ENCODE data around the gene CAB39L.

Gene CAB39L

DNA sequence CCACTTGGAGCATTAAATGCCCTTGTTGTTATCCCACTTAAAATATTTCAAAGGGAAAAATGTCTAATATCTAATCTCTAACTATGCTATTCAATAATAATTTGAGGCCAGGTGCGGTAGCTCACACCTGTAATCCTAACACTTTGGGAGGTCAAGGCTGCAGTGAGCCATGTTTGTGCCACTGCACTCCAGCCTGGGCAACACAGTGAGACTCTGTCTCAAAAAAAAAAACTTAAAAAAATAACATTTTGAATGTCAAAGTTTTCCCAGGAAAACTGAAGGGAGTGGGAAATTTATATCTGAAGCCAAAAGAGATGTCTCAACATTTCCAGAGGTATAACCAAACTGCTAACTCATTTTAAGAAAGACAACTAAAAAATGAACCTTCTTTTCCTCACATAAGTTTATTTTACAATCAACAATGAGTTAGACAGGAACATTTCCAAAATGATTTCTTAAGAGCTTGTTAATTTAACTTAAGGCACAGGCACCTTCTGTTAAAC lies 47.9 kb downstream of the CAB39L start:
- no peak for DNase-seq

DNA sequence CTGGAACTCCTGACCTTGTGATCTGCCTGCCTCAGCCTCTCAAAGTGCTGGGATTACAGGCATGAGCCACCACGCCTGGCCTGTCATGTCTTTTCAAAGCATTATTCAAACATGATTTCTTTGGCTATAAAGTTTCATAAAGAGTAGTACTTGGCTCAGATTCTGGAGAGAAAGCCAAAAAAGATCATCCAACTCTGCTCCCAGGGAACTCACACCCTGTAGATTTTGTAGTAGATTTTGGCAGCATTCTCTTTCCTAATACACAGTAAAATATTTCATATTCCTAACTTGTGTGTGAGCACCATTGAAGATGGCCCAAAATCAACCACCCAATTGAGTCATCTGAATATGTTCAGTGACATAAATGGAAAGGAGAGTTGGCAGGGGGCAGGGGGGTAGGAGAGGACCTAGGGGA lies 48.4 kb downstream of the CAB39L start:
- DNase-seq, result no peak

- DNase-seq, result no peak
Observed at GRCh38 chr13:49388091-49388635, 55.7 kb downstream of the CAB39L start.

GRCh38 chr13:49386664-49387063 lies 57.2 kb downstream of the CAB39L start:
- DNase-seq, result no peak

DNA sequence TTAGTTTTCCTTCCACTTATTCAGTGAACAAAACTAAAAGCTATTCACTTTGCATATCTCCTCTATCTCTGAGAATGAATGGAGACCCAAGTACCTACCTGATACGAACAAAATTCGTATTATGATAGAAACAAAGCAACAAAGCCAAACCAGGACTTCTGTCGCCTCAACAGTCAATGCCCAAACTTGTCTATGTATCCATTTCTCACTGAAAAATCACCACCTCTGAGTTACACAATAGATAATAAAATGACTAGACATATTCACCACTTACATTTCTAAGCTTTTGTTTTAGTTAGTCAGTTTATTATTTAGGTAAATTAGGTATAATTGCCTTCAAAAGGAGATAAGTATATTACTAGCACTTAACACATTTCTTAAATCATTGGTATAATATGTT lies 67.7 kb downstream of the CAB39L start:
- DNase-seq, result no peak

- DNase-seq, result no peak
Observed at GRCh38 chr13:49374585-49375290, 69.1 kb downstream of the CAB39L start.

GRCh38 chr13:49373716-49374115 lies 70.1 kb downstream of the CAB39L start:
- DNase-seq, result no peak

DNA sequence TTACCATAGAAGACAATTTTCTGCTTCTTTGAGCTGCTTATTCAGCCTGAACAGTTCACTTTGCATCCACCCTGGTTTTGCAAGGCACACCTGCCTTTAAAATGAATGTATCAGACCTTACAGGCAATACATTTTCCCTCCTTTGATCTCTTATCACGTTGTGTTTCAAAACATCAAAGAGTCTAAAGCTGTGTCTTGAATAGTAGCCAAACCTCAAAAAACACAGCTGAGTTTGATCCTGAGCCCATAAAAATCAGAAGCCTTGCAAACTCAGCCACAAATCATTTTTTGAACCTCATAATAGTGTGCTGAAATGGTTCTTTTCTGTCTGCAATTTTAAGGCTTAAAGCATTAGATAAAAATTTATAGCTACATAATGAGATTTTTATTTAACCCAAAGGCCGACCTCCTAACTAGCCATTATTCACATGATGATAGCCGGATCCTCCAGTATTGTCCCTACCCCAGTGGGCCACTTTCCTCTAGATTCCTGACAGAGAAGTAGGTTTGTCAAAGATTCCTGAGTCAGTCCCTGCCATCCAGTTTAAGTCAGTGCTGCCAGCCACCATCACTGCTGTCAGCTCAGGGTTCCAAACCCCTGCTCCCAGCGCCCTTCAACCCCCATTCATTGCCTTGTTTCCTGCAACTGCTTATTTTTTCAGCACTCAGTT lies 71.8 kb downstream of the CAB39L start:
- DNase-seq, result peak; percentile 69

DNA sequence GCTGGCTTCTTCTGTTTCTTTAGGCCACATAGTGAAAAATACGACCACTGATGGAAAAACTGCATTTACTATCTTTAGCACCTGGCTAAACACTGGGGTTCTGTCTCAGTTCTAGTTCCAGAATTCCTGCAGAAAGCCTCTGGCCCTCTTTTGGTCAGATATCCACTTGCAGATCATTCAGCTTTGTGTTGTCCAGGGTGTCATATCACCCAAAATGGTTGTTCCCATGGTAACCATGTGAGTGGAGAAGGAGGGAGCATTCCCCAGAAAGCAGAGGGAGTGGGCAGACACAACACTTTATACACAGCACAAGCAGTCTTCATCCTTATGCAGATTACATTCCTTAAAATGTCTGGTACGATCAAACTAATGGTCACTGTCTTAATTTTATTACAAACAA lies 73.5 kb downstream of the CAB39L start:
- DNase-seq, result no peak

DNA sequence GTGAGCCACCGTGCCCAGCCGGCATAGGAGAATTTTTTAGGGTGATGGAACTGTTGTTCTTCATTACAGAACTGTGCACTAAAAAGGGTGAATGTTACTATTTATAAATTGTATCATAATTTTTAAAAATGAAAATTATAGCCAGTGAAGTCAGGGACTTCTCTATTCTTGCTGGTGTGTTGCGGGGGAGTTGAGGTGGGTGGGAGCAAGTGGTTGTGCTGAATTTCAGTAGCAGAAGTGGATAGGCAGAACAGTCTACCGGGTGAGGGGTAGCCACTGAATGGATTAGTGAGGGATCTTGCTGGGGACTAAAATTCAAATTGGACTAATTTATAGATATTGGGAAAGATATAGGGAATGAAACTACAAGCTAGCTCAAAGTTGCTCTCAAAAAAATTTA lies 74.0 kb downstream of the CAB39L start:
- no peak for DNase-seq

DNA sequence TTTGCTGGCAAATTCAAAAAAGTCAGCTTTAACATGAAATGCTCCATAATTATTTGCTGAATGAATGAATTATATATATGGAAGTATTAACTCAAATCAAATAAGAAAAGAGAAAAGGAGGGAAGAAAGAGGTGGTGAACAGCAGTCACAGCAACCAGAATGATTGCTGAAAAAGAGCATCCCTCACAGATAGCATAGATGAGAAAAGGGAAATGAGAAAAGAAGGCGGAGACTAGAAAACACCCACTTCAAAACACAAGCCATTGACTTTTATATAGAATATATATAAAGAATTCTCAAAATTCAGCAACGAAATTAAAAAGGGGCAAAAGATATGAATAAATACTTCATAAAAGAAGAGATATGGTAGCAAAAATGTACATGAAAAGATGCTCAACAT lies 75.2 kb downstream of the CAB39L start:
- no peak for DNase-seq

GRCh38 chr13:49367640-49368422 lies 76.0 kb downstream of the CAB39L start:
- no peak for DNase-seq

GRCh38 chr13:49366841-49367240 lies 77.0 kb downstream of the CAB39L start:
- no peak for DNase-seq

DNA sequence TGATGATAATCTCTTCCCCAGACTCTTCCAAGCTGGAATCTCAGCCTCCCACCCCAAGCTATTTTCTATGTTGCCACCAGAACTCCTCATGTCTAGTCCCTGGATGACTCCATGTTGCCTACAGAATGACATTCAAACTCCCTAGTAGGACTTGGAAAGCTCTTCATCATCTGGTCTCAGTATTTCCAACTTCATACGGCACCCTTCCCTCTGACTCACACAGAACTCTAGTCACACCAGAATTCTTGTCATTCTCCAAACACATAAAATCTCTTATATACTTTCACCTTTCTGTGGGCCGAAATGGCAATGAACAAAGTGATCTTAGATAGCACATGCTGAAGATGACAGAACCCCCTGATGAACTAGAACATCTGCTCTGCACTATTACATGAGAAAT lies 86.2 kb downstream of the CAB39L start:
- no peak for DNase-seq

- no peak for DNase-seq
Observed at GRCh38 chr13:49356223-49356622, 87.6 kb downstream of the CAB39L start.

DNA sequence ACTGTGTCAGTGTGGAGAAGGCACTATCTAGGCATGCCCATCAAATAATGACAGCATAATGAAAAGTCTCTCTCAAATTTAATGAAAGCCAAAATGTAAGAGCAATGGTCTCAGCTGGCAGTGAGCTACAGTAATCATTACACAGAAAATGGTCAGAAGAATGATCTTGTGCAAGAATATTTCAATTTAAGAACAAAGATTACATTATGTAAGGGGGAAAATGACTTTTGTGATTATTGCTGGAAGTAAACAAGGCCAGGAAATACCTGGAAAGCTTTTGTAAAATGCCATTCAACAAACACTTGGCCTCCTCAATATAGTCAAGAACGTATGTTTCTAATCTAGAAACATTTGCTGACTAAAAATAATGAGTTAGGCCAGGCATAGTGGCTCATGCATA lies 89.1 kb downstream of the CAB39L start:
- DNase-seq, result no peak

GRCh38 chr13:49353908-49354307 lies 90.0 kb downstream of the CAB39L start:
- no peak for DNase-seq

DNA sequence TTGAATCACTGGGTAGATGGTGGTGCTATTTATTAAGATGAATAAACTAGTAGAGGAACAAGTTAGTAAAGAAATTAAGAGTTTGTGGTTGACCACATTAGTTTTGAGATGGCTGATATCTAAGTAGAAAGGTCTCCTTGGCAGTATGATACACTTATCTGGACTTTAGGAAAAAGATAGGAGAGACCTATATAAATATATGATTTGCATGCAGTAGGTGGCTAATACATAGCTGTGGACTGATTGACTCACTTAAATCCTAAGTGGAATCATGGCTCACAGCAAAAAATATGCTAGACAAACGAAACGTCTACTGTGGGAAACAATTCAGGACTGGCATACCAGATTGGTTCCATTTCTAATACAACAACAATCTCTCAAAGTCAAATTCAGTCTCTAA lies 92.0 kb downstream of the CAB39L start:
- no peak for DNase-seq

DNA sequence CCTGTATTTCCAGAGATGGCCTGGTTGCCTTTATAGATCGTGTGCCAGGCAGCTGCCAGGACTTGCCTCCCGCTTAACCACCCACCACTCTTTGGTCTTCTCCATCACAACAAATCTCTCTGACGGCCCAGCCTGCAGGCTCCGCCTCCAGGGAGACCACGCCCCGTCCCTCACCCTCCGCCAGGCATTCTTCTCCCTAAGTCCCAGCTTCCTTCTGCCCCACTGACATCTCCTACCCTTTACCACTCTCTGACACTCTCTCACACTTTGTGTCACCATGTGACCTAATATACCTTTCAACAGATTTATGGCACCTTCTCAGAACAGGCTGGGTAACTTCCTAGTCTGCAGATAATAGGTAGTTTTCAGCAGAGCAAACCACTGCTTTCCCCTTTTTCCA lies 95.1 kb downstream of the CAB39L start:
- DNase-seq, result no peak

GRCh38 chr13:49347650-49348385 lies 96.0 kb downstream of the CAB39L start:
- no peak for DNase-seq

- DNase-seq, result no peak
Observed at GRCh38 chr13:49346460-49346859, 97.4 kb downstream of the CAB39L start.

- DNase-seq, result no peak
Observed at GRCh38 chr13:49343731-49344130, 100.1 kb downstream of the CAB39L start.

GRCh38 chr13:49343255-49343654 lies 100.6 kb downstream of the CAB39L start:
- DNase-seq, result no peak
